ENCODE results near the gene EPB41L3. TPM values are rescaled to one million over a fixed set of nuclear protein-coding genes. Genes with fewer than 3 reads are reported as not detected.
A peak's percentile ranks its signal among the peaks of the same experiment; 100 is the strongest.

Gene EPB41L3
- total RNA-seq, 2 experiments from 2014 or later = 7.2 to 8.7 TPM

- Mint-ChIP-seq H3K9me3 (no peaks in the 10 kb centered on the region), H3K36me3 (ENCODE audit: low read depth) (no peaks in the 10 kb centered on the region), H3K27me3 (ENCODE audit: low read depth) (peaks cover 6% of the 10 kb centered on the region), H3K4me1 (ENCODE audit: low read depth) (no peaks in the 10 kb centered on the region), H3K27ac (no peak overlapping the region), H3K4me3 (no peak overlapping the region)
- CTCF ChIA-PET = no interaction called here
- intact Hi-C loops (cut with micrococcal nuclease) = no loop called here
- no peak for DNase-seq
Observed at GRCh38 chr18:5554629-5555028, 10.8 kb upstream of the EPB41L3 start.

GRCh38 chr18:5546660-5547059, 2.9 kb upstream of the EPB41L3 start:
- H3K36me3 Mint-ChIP-seq (ENCODE audit: low read depth) = no peaks in the 10 kb centered on the region
- intact Hi-C loops (cut with micrococcal nuclease) = loop anchor here (1.0 to 10.0 kb wide), 3 partner anchors 121 to 474 kb away; partner anchors contain the start of gene ZBTB14
- no peak overlapping the region for H3K27ac Mint-ChIP-seq
- CTCF ChIA-PET = interaction anchor here (1.1 to 1.3 kb wide), 2 partner anchors 89 to 310 kb away, joined by 3 read pairs; no protein-coding TSS in a partner anchor
- DNase-seq = peak; percentile 11
- H3K9me3 Mint-ChIP-seq = no peaks in the 10 kb centered on the region
- no peak overlapping the region for H3K4me3 Mint-ChIP-seq
- H3K27me3 Mint-ChIP-seq (ENCODE audit: low read depth) = peaks cover 36% of the 10 kb centered on the region
- H3K4me1 Mint-ChIP-seq (ENCODE audit: low read depth) = peaks cover 8% of the 10 kb centered on the region

GRCh38 chr18:5543036-5543680, 639 bp downstream of the EPB41L3 start:
- H3K4me3 Mint-ChIP-seq = peak overlapping the region; percentile 62

GRCh38 chr18:5542515-5543035, 1.2 kb downstream of the EPB41L3 start:
- no peak for DNase-seq
- intact Hi-C loops (cut with micrococcal nuclease) = loop anchor here (10.0 kb wide), 1 partner anchor 248 kb away; the partner anchor contains the start of gene ZBTB14
- Mint-ChIP-seq H3K36me3 (ENCODE audit: low read depth) (no peaks in the 10 kb centered on the region), H3K9me3 (no peaks in the 10 kb centered on the region), H3K4me3 (peak overlapping the region; percentile 62), H3K4me1 (ENCODE audit: low read depth) (peaks cover 8% of the 10 kb centered on the region), H3K27me3 (ENCODE audit: low read depth) (peaks cover 41% of the 10 kb centered on the region), H3K27ac (no peak overlapping the region)
- CTCF ChIA-PET = no interaction called here

More at GRCh38 chr18:5543036-5543680, 639 bp downstream of the EPB41L3 start:
- CTCF ChIA-PET = no interaction called here
- peaks cover 8% of the 10 kb centered on the region for H3K4me1 Mint-ChIP-seq (ENCODE audit: low read depth)
- no peaks in the 10 kb centered on the region for H3K36me3 Mint-ChIP-seq (ENCODE audit: low read depth)
- H3K9me3 Mint-ChIP-seq = no peaks in the 10 kb centered on the region
- H3K27ac Mint-ChIP-seq = no peak overlapping the region
- peaks cover 47% of the 10 kb centered on the region for H3K27me3 Mint-ChIP-seq (ENCODE audit: low read depth)
- DNase-seq = no peak
- intact Hi-C loops (cut with micrococcal nuclease) = loop anchor here (10.0 kb wide), 1 partner anchor 248 kb away; the partner anchor contains the start of gene ZBTB14

- H3K4me3 Mint-ChIP-seq = no peak overlapping the region
- H3K9me3 Mint-ChIP-seq = no peaks in the 10 kb centered on the region
- H3K36me3 Mint-ChIP-seq (ENCODE audit: low read depth) = no peaks in the 10 kb centered on the region
- peaks cover 34% of the 10 kb centered on the region for H3K27me3 Mint-ChIP-seq (ENCODE audit: low read depth)
- H3K4me1 Mint-ChIP-seq (ENCODE audit: low read depth) = peaks cover 7% of the 10 kb centered on the region
- intact Hi-C loops (cut with micrococcal nuclease) = loop anchor here (10.0 kb wide), 1 partner anchor 247 kb away; the partner anchor contains the start of gene ZBTB14
- CTCF ChIA-PET = no interaction called here
- H3K27ac Mint-ChIP-seq = no peak overlapping the region
- DNase-seq = no peak
Observed at GRCh38 chr18:5541644-5542043, 2.2 kb downstream of the EPB41L3 start.

- peaks cover 10% of the 10 kb centered on the region for H3K4me1 Mint-ChIP-seq (ENCODE audit: low read depth)
- intact Hi-C loops (cut with micrococcal nuclease) = no loop called here
- peaks cover 29% of the 10 kb centered on the region for H3K27me3 Mint-ChIP-seq (ENCODE audit: low read depth)
- no peaks in the 10 kb centered on the region for H3K9me3 Mint-ChIP-seq
- no peak overlapping the region for H3K4me3 Mint-ChIP-seq
- no peaks in the 10 kb centered on the region for H3K36me3 Mint-ChIP-seq (ENCODE audit: low read depth)
- CTCF ChIA-PET = no interaction called here
- DNase-seq = no peak
- no peak overlapping the region for H3K27ac Mint-ChIP-seq
Observed at GRCh38 chr18:5539391-5539790, 4.4 kb downstream of the EPB41L3 start.

GRCh38 chr18:5538544-5538943, 5.3 kb downstream of the EPB41L3 start:
- Mint-ChIP-seq H3K9me3 (no peaks in the 10 kb centered on the region), H3K36me3 (ENCODE audit: low read depth) (no peaks in the 10 kb centered on the region), H3K27ac (no peak overlapping the region), H3K27me3 (ENCODE audit: low read depth) (peaks cover 26% of the 10 kb centered on the region), H3K4me3 (no peak overlapping the region), H3K4me1 (ENCODE audit: low read depth) (peaks cover 10% of the 10 kb centered on the region)
- CTCF ChIA-PET = no interaction called here
- DNase-seq = no peak
- intact Hi-C loops (cut with micrococcal nuclease) = no loop called here

GRCh38 chr18:5537860-5538259, 5.9 kb downstream of the EPB41L3 start:
- peaks cover 26% of the 10 kb centered on the region for H3K27me3 Mint-ChIP-seq (ENCODE audit: low read depth)
- H3K27ac Mint-ChIP-seq = no peak overlapping the region
- CTCF ChIA-PET = no interaction called here
- no peak overlapping the region for H3K4me3 Mint-ChIP-seq
- no peaks in the 10 kb centered on the region for H3K36me3 Mint-ChIP-seq (ENCODE audit: low read depth)
- intact Hi-C loops (cut with micrococcal nuclease) = no loop called here
- H3K4me1 Mint-ChIP-seq (ENCODE audit: low read depth) = peaks cover 10% of the 10 kb centered on the region
- DNase-seq = no peak
- H3K9me3 Mint-ChIP-seq = no peaks in the 10 kb centered on the region

GRCh38 chr18:5534845-5535244, 9.0 kb downstream of the EPB41L3 start:
- DNase-seq = peak; percentile 44
- Mint-ChIP-seq H3K9me3 (no peaks in the 10 kb centered on the region), H3K27ac (no peak overlapping the region), H3K27me3 (ENCODE audit: low read depth) (peaks cover 20% of the 10 kb centered on the region), H3K4me3 (no peak overlapping the region), H3K36me3 (ENCODE audit: low read depth) (no peaks in the 10 kb centered on the region), H3K4me1 (ENCODE audit: low read depth) (peaks cover 6% of the 10 kb centered on the region)
- intact Hi-C loops (cut with micrococcal nuclease) = loop anchor here (1.0 kb wide), 1 partner anchor 78 kb away; no protein-coding TSS in a partner anchor
- CTCF ChIA-PET = no interaction called here

- intact Hi-C loops (cut with micrococcal nuclease) = no loop called here
- no peaks in the 10 kb centered on the region for H3K9me3 Mint-ChIP-seq
- H3K27me3 Mint-ChIP-seq (ENCODE audit: low read depth) = peaks cover 20% of the 10 kb centered on the region
- no peak for DNase-seq
- H3K4me3 Mint-ChIP-seq = no peak overlapping the region
- H3K27ac Mint-ChIP-seq = no peak overlapping the region
- CTCF ChIA-PET = no interaction called here
- H3K36me3 Mint-ChIP-seq (ENCODE audit: low read depth) = no peaks in the 10 kb centered on the region
- peaks cover 6% of the 10 kb centered on the region for H3K4me1 Mint-ChIP-seq (ENCODE audit: low read depth)
Observed at GRCh38 chr18:5532066-5532465, 11.7 kb downstream of the EPB41L3 start.

- intact Hi-C loops (cut with micrococcal nuclease) = no loop called here
Observed at GRCh38 chr18:5530629-5531178, 13.1 kb downstream of the EPB41L3 start.

GRCh38 chr18:5529471-5529870, 14.3 kb downstream of the EPB41L3 start:
- Mint-ChIP-seq H3K4me1 (ENCODE audit: low read depth) (peaks cover 2% of the 10 kb centered on the region), H3K36me3 (ENCODE audit: low read depth) (no peaks in the 10 kb centered on the region), H3K4me3 (no peak overlapping the region), H3K9me3 (no peaks in the 10 kb centered on the region), H3K27ac (no peak overlapping the region), H3K27me3 (ENCODE audit: low read depth) (peaks cover 24% of the 10 kb centered on the region)
- CTCF ChIA-PET = no interaction called here
- no peak for DNase-seq
- intact Hi-C loops (cut with micrococcal nuclease) = no loop called here

More at GRCh38 chr18:5530629-5531178, 13.1 kb downstream of the EPB41L3 start:
- CTCF ChIA-PET = no interaction called here
- H3K4me3 Mint-ChIP-seq = no peak overlapping the region
- no peaks in the 10 kb centered on the region for H3K36me3 Mint-ChIP-seq (ENCODE audit: low read depth)
- no peak for DNase-seq
- H3K27me3 Mint-ChIP-seq (ENCODE audit: low read depth) = peaks cover 20% of the 10 kb centered on the region
- H3K9me3 Mint-ChIP-seq = no peaks in the 10 kb centered on the region
- peaks cover 6% of the 10 kb centered on the region for H3K4me1 Mint-ChIP-seq (ENCODE audit: low read depth)
- no peak overlapping the region for H3K27ac Mint-ChIP-seq

GRCh38 chr18:5527603-5528002, 16.2 kb downstream of the EPB41L3 start:
- intact Hi-C loops (cut with micrococcal nuclease) = no loop called here
- no peak for DNase-seq
- Mint-ChIP-seq H3K36me3 (ENCODE audit: low read depth) (no peaks in the 10 kb centered on the region), H3K4me1 (ENCODE audit: low read depth) (peaks cover 2% of the 10 kb centered on the region), H3K9me3 (no peaks in the 10 kb centered on the region), H3K27me3 (ENCODE audit: low read depth) (peaks cover 23% of the 10 kb centered on the region), H3K4me3 (no peak overlapping the region), H3K27ac (no peak overlapping the region)
- CTCF ChIA-PET = interaction anchor here (0.6 kb wide), 1 partner anchor 82 kb away, joined by 3 read pairs; no protein-coding TSS in a partner anchor
